Measurements from ENCODE around the gene DHRS13.

- no peak for TF ChIP-seq CTCF (IDR thresholded peaks at IDR 0.05; ENCODE audit: low read depth, low read length, missing input control)
- no peak for TF ChIP-seq SP1 (IDR thresholded peaks at IDR 0.05)
- TF ChIP-seq GABPA (IDR thresholded peaks at IDR 0.05 in 1 of 2, conservative IDR thresholded peaks at IDR 0.05 in 1 of 2) = no peak
- TF ChIP-seq HNF4G (IDR thresholded peaks at IDR 0.05) = no peak
- TF ChIP-seq REST (IDR thresholded peaks at IDR 0.05) = no peak
- no peak for TF ChIP-seq JUND (IDR thresholded peaks at IDR 0.05)
- TF ChIP-seq RAD21 (IDR thresholded peaks at IDR 0.05) = no peak
- no peak for TF ChIP-seq ATF3 (IDR thresholded peaks at IDR 0.05)
Measured at GRCh38 chr17:28863953-28864352, 38.9 kb downstream of the DHRS13 start.
